ENCODE results near the gene SAP130.
A peak's percentile ranks its signal among the peaks of the same experiment; 100 is the strongest.

Gene SAP130

GRCh38 chr2:128027801-128028667 is at the start of gene SAP130:
SAP130 (minus strand) TSS chr2:128028059; CDS start chr2:128026292, 1,767 bp downstream.
- peak; percentile 97 for DNase-seq

GRCh38 chr2:128076461-128077106 is 48.7 kb upstream of the SAP130 start:
- no peak for DNase-seq

GRCh38 chr2:128073278-128073677 is 45.4 kb upstream of the SAP130 start:
- DNase-seq = no peak

GRCh38 chr2:128069769-128070168 is 41.9 kb upstream of the SAP130 start:
- DNase-seq = no peak

GRCh38 chr2:128064353-128064752 is 36.5 kb upstream of the SAP130 start:
- no peak for DNase-seq

- DNase-seq = no peak
Observed at GRCh38 chr2:128062571-128062970, 34.7 kb upstream of the SAP130 start.

GRCh38 chr2:128058114-128058513 is 30.3 kb upstream of the SAP130 start:
- no peak for DNase-seq

- no peak for DNase-seq
Observed at GRCh38 chr2:128057334-128057733, 29.5 kb upstream of the SAP130 start.

- no peak for DNase-seq
Observed at GRCh38 chr2:128054104-128054885, 26.4 kb upstream of the SAP130 start.

- no peak for DNase-seq
Observed at GRCh38 chr2:128053331-128053730, 25.5 kb upstream of the SAP130 start.

- no peak for DNase-seq
Observed at GRCh38 chr2:128043041-128043440, 15.2 kb upstream of the SAP130 start.

- no peak for DNase-seq
Observed at GRCh38 chr2:128041561-128041960, 13.7 kb upstream of the SAP130 start.

GRCh38 chr2:128040166-128040771 is 12.4 kb upstream of the SAP130 start:
- DNase-seq = no peak

GRCh38 chr2:128039535-128039934 is 11.7 kb upstream of the SAP130 start:
- no peak for DNase-seq

- no peak for DNase-seq
Observed at GRCh38 chr2:128038411-128038810, 10.6 kb upstream of the SAP130 start.

GRCh38 chr2:128037649-128038048 is 9.8 kb upstream of the SAP130 start:
- no peak for DNase-seq

GRCh38 chr2:128036748-128037607 is 9.1 kb upstream of the SAP130 start:
- no peak for DNase-seq

GRCh38 chr2:128032092-128032491 is 4.2 kb upstream of the SAP130 start:
- no peak for DNase-seq

GRCh38 chr2:128028668-128029054 is 802 bp upstream of the SAP130 start:
- DNase-seq = no peak

- peak; percentile 100 for DNase-seq
Observed at GRCh38 chr2:128027278-128027800, 520 bp downstream of the SAP130 start.

GRCh38 chr2:128026448-128027277 is 1.2 kb downstream of the SAP130 start:
- DNase-seq = no peak
